ENCODE data around the gene AGMO.

AGMO gene

DNA sequence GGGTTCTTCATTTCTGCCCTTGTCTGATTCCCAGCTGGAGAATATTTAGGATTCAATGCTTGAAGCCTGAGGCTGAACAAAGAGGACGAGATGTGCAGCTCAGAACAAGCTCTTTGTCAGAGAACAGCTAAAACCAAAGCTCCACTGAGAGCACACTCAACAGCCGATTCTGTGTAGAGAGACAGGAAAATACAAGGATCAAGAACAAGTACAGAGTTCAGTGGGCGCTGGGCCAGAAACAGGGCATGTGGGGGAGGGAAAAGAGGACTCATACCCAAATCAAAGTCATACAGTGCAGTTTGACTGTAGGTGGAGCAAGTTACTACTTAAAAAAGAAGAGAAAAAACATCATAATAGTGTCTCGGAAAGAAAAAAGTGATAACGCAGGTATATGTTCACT is at the start of gene AGMO:
TSS of gene AGMO (minus strand) at position 181 of the 400 bp plus-strand sequence.
- DNase-seq (ENCODE audit: low read depth in 2 of 2), result no peak

DNA sequence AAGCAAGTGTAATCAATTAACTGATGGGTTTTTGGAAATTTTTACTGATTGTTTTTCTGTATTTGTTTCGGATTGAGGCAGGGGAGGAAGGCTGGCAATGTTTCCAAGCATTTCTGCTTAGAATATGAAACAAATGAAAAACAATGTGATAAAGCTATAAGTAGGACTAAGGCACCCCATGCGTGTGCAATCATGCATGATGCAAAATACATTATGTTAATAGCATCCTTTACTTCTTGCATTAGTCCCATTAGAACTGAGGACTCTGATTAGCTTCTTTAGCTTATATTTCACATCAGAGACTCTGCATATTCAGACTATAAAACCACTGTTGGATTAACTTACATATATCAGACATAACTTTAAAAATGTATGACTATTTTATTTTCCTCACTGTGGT is 48.7 kb upstream of the AGMO start:
- DNase-seq (ENCODE audit: low read depth in 2 of 2), result no peak

DNA sequence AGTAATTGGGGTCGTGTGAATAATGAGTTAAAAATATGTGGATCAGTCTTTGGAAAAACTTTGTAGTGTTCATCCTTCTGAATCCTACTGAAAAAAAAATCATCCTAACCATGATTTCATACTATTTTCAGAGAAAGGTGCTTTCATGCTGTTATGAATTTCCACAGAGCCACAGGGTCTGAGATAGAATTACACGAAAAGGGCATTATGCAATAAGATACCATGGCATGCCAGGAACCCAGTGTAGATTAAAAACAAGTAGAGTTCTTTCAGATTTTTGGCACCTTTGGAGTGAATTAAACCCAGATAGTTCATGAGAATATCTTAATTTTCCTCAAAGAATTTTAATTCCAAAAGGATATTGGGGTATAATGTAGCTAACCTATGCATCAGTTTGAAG is 47.5 kb upstream of the AGMO start:
- no peak for DNase-seq (ENCODE audit: low read depth in 2 of 2)

DNA sequence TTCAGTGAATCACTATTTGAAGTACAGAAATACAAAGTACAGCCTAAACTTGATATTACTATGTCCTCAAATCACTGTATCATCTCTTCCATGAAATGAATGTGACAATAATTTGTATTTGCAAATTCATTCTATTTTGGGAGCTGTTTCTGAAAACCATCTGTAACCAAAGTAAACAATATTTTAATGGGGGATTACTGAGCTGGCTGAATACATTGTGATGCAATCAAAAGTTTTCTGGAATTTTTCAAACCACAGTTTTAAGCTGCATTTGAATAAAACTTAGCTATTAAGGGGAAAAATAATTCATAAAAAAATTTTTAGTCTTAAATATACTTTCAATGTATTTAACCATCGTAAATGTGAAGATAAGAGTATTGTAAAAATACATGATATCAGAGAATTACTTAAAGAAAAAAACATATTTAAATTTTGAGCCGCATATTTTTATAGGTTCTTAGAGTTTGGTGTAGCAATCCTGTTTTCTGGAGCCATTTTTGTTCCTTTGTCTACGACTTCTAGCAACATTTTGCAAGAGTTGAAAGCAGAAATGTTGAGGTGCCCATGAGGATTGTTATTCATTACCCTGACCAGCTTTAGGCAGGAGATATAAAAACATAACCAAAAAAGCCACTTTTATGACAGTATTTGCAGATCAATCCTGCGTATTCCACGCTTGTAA is 45.9 kb upstream of the AGMO start:
- no peak for DNase-seq (ENCODE audit: low read depth in 2 of 2)

DNA sequence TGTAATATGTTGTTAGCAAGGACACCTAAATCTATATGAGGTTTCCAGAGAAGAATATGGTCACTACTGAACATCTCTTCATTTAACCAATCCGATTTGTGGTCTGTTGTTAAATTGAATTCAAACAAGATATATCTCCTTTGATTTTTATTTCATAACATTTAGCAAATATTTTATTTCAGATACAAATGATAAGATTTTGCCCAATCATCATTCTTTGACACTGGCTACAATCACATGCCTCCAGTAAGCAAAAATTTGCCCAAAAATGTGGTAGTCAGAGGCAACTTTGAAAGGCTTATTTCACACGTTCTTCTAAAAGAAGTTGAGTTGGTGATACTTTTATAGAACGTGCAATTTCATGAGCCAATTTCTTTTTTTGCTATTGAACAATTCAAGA is 44.7 kb upstream of the AGMO start:
- no peak for DNase-seq (ENCODE audit: low read depth in 2 of 2)

DNA sequence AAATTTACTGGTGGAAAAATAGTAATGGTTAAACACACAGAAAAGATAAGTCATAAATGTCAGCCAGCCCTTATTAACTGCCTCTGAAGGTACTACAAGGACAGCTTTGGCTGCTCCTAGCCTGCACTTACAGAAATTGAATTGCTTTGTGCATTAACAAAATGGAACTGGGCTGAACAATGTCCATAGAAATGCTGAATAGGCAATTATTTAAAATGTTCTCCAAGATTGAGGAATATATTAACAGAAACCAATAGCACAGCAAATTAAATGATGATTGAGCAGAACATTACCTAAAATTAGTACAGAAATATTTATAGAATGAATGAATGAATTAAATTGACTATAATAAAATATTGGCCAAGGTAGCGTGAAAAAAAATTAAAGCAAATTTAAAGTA is 42.4 kb upstream of the AGMO start:
- no peak for DNase-seq (ENCODE audit: low read depth in 2 of 2)

DNA sequence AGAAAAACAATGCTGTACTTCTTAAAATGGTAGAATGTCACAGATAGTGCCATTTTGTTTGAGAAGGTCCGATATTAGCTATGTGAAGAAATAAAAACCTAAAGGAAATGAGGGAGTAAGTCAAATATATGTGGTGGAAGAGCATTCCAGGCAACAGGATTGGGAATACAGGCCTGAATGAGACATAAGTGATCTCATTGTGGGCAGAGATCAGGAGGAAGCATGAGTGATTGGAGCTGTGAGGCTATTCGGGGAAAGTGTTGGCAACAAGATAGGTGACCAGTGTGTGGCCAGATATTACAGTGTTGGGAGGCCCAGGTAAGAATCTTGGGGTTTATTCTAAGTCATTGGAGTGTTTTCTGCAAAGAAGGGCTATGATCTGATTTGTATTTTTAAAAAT is 41.3 kb upstream of the AGMO start:
- DNase-seq (ENCODE audit: low read depth in 2 of 2), result no peak

DNA sequence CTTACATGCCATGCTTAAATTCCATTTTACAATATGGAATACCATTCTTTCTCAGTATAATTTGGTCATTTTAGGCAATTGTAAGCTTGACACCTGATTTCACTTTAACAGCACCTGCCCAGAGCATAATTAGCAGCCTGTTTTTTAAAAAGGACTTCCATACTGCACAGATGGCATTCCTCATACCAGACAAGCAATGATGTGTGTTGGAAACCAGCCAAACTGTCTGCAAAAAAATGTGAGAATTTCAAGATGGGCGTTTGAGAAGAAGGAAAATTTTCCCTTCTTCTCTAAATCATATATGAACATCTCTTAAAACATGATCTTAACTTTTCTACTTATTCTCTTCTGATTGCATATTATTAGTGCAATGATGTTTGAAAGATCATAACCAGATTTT is 40.4 kb upstream of the AGMO start:
- DNase-seq (ENCODE audit: low read depth in 2 of 2), result no peak

DNA sequence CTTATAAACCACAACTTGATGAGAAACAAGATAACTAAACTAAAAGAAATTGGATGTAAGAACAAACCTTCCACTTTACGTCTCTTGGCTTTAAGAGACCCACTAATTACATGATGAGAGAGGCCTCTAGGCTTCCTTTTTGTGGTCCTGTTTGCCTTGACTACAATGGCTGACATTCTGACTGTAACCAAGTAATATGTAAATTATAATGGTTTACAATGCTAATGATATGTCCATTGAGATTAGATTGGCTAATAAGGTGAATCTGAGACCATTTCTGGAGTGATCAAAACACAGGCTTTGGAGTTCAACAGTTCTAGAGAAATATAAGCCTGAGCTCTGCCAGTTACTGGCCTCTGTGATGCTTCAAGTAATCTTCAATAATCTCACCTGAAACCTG is 39.4 kb upstream of the AGMO start:
- DNase-seq (ENCODE audit: low read depth in 2 of 2), result no peak

DNA sequence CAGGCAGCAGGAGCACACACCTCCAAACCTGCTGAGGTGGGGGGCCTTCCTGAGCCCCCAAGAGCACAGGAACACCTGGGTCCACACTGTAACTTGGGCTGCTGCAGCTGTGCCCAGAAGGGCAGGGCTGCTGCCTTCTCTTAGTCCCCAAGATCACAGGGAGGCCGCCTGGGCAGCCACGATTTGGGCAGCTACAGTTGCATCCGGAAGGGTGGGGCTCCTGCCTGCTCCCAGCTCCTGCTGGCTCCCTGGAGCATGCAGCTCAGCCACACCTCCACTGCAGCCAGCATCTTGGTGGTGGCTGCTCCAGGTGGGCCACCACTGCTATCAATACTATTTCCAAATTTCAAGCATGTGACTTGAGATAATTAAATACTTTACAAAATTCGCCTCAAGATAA is 38.5 kb upstream of the AGMO start:
- no peak for DNase-seq (ENCODE audit: low read depth in 2 of 2)

DNA sequence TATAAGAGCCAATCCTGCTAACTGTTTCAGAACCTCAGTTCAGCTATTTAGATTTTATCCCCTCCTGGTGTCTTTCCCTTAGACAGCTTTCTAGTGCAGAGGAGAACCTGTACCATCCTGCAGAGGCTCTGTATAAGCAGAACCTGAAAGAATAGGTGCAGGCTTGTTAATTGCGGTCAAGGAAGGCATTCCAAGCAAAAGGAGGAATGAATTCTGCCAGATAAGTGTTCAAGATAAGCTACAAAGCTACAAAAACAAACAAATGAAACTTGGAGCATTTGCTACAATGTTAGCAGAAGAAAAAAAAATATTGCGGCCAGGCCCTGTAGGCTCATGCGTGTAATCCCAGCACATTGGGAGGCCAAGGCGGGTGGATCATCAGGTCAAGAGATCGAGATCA is 32.6 kb upstream of the AGMO start:
- no peak for DNase-seq (ENCODE audit: low read depth in 2 of 2)

DNA sequence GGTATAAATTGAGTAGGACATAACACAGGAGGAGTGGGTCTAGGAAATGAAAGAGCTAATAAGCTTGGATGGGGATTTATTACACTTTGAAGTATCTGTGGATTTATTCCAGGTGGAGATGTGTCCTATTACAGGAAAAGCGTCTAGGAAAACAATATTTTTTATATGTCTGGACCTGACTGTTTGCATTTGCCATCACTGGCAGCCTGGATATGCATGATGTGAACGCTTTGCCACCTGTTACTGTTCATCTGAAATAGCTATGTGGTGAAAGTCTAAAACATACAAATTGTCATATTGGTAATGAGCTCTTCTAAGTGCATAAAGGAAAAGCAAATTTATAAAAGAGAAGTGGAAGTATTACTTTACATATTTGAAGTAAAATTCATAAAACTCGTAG is 31.6 kb upstream of the AGMO start:
- DNase-seq (ENCODE audit: low read depth in 2 of 2), result no peak

DNA sequence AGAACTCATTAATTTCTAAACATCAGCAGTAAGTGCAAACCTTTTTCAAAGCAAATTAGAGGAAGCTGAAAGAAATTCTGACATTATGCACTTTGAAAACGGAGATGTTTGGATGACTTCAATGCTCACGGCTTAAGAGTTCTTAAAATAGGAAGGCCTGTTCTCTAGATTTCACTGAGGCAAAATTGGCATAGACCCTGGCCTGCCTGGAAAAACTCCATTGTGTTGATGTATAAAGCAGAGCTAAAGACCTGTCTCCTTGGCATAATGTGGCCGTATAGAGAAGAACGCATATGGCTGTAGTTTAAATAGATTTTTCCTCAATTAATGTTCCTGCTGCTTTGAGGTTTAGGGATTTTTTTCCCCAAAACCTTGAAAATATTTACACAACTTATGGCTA is 24.5 kb upstream of the AGMO start:
- DNase-seq (ENCODE audit: low read depth in 2 of 2), result no peak

DNA sequence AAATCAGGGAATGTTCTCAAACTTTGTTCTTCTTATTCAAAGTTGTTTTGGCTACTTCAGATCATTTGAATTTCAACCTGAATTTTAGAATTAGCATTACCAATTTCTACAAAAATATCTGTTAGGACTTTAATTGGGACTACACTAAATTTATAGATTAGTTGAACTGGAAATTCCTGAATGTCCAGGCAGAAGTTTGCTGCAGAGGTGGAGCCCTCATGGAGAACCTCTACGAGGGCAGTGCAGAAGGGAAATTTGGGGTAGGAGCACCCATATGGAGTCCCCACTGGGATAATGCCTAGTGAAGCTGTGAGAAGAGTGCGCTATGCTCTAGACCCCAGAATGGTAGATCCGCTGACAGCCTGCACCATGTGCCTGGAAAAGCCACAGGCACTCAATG is 22.8 kb upstream of the AGMO start:
- no peak for DNase-seq (ENCODE audit: low read depth in 2 of 2)

DNA sequence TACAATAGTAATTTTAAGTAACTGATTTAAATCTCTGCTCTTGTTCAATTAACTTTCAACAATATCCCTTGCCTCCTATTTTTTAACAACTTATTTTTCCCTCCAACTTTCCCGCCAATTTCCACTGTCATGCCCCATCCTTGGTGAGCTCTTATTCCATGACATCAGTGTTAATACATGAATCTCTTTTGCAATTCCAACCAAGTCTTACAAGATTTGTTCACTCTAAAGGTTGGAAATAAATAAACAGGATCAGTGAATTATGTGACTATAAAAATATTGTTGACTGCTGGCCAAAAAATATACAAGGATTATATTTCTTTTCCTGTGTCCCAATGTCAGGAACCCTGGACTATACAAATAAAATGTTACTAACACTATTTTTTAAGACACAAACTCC is 21.0 kb upstream of the AGMO start:
- DNase-seq (ENCODE audit: low read depth in 2 of 2), result no peak

DNA sequence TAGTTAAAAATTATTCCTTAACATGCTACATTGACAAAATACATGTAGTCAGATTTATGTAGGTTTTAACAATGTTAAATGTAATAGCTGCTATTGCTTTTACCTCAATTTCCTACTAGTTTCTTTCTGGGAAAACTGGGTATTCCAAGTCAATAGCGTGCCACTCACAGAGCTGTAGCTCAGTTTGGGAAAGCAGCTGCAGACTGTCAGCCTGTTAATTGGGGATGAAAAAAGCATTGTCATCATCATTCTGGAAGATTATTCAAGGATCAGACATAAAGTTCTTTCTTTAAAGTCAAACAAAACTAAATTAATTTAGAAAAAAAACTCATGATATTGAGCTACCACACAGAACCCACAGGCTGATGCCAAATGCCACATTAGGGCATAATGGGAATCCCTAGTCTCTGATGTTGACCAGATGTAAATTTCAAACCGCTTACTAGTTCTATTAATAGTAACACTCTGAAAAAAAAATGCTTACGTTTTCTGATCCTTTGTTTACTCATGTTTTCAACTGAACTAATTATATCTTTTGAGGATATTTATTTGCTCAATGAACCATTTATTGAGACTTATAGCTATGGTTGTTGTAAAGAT is 19.6 kb upstream of the AGMO start:
- no peak for DNase-seq (ENCODE audit: low read depth in 2 of 2)

DNA sequence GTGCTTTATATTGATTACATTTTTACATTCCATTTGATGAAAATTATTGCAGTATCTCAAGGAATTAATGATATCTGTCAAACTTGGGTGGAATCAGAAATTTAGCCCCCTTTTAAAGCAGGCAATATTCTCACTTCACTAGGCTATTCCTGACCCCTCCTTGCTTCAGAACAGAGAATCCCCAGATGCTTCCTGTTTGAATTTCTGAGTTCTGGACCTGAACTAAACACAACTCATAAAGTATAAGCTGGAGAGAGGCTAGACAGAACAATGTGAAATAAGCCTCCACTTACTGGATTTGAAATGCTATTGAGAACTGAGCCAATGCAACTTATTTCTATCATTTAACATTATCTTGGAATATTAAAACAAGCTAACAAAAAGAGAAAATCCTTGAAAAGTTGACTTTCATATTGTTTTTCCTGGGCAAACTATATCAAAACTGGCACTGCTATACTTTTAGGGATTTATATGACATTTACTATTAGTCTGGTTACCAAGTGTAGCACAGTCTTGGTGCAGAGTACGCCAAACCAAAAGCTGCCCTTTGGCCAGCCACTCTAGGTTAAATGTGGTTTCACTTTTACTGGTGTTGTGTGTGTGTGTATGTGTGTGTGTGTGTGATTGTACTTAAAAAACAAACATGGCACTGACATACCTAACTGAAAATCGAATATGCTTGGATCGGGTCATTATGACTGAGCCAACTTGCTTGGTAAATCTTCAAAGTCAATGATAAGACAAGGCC is 19.0 kb upstream of the AGMO start:
- DNase-seq (ENCODE audit: low read depth in 2 of 2), result no peak

DNA sequence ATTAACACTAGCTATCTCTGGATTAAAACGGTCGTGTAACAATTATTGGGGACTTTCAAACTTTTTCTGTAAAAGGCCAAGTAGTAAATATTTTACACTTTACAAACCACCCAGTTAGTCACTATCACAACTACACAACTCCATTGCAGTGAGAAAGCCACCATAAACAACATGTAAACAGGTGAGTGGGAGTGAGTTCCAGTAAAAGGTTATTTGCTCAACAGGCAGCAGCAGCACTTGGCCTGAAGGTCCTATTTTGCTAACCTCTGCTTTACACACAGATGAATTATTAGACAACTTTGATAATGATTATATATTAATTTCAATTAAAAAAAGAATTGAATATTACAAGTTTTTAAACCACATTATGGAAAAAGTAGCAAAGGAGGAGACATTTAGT is 15.8 kb upstream of the AGMO start:
- no peak for DNase-seq (ENCODE audit: low read depth in 2 of 2)

DNA sequence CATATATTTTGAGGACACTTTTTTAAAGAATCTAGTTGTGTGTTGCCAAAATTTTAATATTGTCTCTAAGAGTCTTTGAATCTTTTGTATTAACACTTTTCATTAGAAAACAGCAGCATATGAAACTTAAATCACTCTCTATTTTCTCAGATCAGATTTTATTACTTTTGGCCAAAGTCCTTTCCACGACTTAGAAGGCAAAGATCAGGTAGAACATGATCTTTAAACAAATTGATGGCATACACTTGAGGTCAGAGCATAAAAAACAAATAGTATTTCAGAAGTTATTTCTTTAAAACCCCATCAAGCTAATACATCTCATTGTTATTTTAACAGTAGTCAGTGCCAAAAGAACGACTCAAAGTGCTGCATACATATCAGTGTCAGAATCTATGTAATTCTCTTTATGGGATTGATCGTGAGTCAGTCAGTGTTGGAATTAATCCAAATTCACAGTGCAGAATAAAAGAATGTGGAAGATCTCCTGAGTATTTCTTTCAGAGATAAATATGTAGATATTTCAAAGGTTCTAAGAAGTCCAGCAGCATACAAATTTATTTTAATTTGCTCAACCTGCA is 9.6 kb upstream of the AGMO start:
- no peak for DNase-seq (ENCODE audit: low read depth in 2 of 2)

DNA sequence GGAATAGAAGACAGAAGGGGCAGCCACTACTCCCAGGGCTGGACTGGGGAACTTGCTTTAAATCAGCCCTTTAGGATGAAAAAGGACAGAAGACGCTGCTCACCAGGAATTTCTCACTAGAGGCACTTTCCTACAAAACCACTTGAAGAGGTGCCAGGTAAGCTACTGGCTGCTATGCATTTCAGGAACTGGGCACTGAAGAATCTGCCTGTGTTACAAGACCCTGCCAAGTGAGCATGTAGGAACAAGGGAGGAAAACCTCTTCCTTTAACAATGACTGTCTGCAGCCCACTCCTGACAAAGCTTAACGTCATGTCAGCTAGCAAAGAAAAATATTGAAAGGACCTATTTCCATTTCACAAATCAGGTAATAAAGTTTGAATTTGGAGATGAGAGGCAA is 5.8 kb upstream of the AGMO start:
- DNase-seq (ENCODE audit: low read depth in 2 of 2), result no peak

DNA sequence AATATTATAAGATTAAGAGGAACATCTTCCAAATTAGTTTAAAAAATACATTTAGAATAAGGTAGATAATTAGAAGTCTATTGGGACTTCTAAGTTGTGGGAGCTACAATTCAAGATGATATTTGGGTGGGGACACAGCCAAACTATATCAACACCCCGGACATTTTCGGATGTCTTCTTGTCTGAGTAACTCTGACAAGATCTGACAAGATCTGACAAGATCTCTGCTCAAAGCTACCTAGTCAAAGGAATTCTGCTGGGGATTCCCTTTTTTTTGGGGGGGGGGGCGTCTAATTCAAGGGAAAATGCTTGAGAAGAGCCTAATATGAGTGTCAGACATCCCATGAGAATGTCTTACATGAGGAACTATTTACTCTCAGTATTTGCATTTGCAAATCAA is 5.2 kb upstream of the AGMO start:
- DNase-seq (ENCODE audit: low read depth in 2 of 2), result no peak

DNA sequence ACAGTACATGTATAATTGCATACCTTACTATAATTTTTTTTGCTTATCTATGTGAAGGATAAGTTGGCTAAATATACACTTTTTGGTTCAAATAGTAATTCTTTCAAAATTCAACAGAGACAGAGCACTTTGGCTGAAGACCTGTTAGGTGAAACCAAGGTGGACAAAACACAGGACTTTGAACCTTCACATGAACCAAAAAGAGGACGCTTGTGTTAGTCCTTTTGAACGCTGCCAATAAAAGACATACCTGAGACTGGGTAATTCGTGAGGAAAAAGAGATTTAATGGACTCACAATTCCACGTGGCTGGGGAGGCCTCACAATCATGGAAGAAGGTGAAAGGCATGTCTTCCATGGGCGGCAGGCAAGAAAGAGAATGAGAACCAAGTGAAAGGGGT is 4.7 kb upstream of the AGMO start:
- no peak for DNase-seq (ENCODE audit: low read depth in 2 of 2)

DNA sequence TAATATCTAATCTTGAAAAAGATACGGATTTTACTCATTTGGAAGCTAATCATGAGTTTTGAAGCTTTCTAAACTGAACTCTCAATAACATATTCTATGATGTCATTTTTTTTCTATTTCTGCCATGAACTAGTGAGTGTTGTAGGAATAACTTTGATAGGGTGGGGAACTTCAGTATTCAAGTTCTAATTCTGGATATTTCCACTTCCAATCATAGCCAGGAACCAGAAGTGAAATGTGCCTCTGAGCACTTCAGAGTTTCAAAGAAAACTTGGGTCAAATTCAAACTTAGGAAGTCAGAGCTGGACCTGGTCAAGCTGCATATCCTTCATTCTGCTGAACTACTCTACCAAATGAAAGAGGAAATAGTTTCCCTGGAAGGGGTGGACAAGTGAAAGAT is 847 bp downstream of the AGMO start:
- no peak for DNase-seq (ENCODE audit: low read depth in 2 of 2)

Measured in stimulated activated CD4-positive, alpha-beta T cell treated with anti-CD3 and anti-CD28 coated beads, Interleukin-12 subunit alpha, Interleukin-12 subunit beta, amount 100 ng/mL, for 24 hours (primary cell).